Keratinocyte (primary cell): ENCODE measurements around the gene FMNL2.

Experiments
- CTCF ChIP-seq, 3 experiments: IDR thresholded peaks in 1 of 3; conservative IDR thresholded peaks in 1 of 3; optimal IDR thresholded peaks in 1 of 3; 2 replicates in 2 of 3; 3 replicates in 1 of 3; pipeline versions ENCODE3 to v1.5.1; 2011; ENCODE audit warnings: low read length in 3 of 3, mild to moderate bottlenecking in 3 of 3, moderate library complexity in 2 of 3, control low read depth in 1 of 3, inconsistent platforms in 1 of 3; ENCODE audit not compliant: insufficient read depth in 2 of 3; ENCODE audit errors: extremely low read depth in 1 of 3
- EZH2 ChIP-seq: IDR thresholded peaks from one replicate; pipeline ENCODE4 v1.6.1; 2012; ENCODE audit warnings: inconsistent platforms, mild to moderate bottlenecking, low read length, moderate library complexity

- TF ChIP-seq CTCF (optimal IDR thresholded peaks at IDR 0.05 in 1 of 3, IDR thresholded peaks at IDR 0.05 in 1 of 3, conservative IDR thresholded peaks at IDR 0.05 in 1 of 3; ENCODE audit: extremely low read depth in 1 of 3, insufficient read depth in 2 of 3, low read length in 3 of 3) = no peak
- no peak for TF ChIP-seq EZH2
Observed at GRCh38 chr2:152568531-152568930, 233.6 kb downstream of the FMNL2 start.
